NB4 (cell line): Measurements from ENCODE around the gene PABPC5.

Experiments
- DNase-seq: peaks from one replicate; pipeline ENCODE4 v3.0.0; 2010; ENCODE audit warnings: low read depth
- H3K4me3 ChIP-seq: one replicate; pipeline ENCODE4 v1.5.1; 2011; ENCODE audit warnings: mild to moderate bottlenecking, low read depth, low read length, moderate library complexity
- CTCF ChIP-seq: IDR thresholded peaks from one replicate; pipeline ENCODE4 v1.5.1; 2012; ENCODE audit warnings: low read depth, low read length
- MAX ChIP-seq: IDR thresholded peaks from 2 replicates; pipeline ENCODE4 v1.6.1; 2011; ENCODE audit warnings: low read depth, low read length
- MYC ChIP-seq: IDR thresholded peaks from 2 replicates; pipeline ENCODE4 v1.6.1; 2011; ENCODE audit warnings: low read depth, low read length
- POLR2A ChIP-seq: IDR thresholded peaks from 2 replicates; pipeline ENCODE4 v1.6.1; 2011; ENCODE audit warnings: mild to moderate bottlenecking; ENCODE audit not compliant: insufficient read length; ENCODE audit errors: extremely low read depth

Gene PABPC5

GRCh38 chrX:91434351-91435168, at the start of gene PABPC5:
Gene PABPC5, plus strand, starts transcription at chrX:91434839. Its CDS starts 739 bp downstream, at chrX:91435578.
- no peak for DNase-seq
- H3K4me3 ChIP-seq = no peak within 1 kb of the TSS
- no peak for TF ChIP-seq POLR2A
- TF ChIP-seq MYC = no peak
- no peak for TF ChIP-seq CTCF
- TF ChIP-seq MAX = no peak

- H3K4me3 ChIP-seq = no peak overlapping the region
- no peak for TF ChIP-seq POLR2A
- TF ChIP-seq MYC = no peak
- no peak for TF ChIP-seq CTCF
- no peak for TF ChIP-seq MAX
- DNase-seq = no peak
These were observed 45.6 kb upstream of the PABPC5 start for GRCh38 chrX:91389026-91389425.

GRCh38 chrX:91414713-91415112, 19.9 kb upstream of the PABPC5 start:
- TF ChIP-seq MAX = no peak
- no peak for TF ChIP-seq POLR2A
- TF ChIP-seq CTCF = peak; percentile 37
- no peak for TF ChIP-seq MYC
- peak; percentile 10 for DNase-seq

GRCh38 chrX:91435395-91435794, 756 bp downstream of the PABPC5 start:
- no peak overlapping the region for H3K4me3 ChIP-seq
- DNase-seq = no peak
- TF ChIP-seq MAX (no peak), POLR2A (no peak), MYC (no peak), CTCF (no peak)

More at GRCh38 chrX:91414713-91415112, 19.9 kb upstream of the PABPC5 start:
- no peak overlapping the region for H3K4me3 ChIP-seq
